HG02852 (cell line): ENCODE results near the gene LYSMD3.
A peak's percentile ranks its signal among the peaks of the same experiment; 100 is the strongest.

Experiments used
- ATAC-seq: cut with Tn5 transposase; IDR thresholded peaks from one replicate; pipeline ENCODE4 v1.9.1; 2021; ENCODE audit warnings: mild to moderate bottlenecking, moderate library complexity; ENCODE audit not compliant: unreplicated experiment

Gene LYSMD3

DNA sequence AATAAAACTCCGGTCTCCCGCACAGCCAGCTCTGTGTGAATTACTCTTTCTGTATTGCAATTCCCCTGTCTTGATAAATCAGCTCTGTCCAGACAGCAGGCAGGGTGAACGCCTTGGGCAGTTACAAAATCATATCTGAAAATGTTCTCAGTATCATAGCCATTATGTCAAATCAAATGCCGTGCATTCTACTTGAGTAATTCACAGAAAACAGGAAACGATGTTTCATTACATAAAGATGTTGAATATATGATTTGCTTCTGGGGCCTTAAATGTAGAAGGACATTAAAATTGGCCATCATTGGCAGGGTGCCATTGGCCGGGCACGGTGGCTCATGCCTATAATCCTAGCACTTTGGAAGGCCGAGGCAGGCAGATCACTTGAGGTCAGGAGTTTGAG is 46.2 kb downstream of the LYSMD3 start:
- no peak for ATAC-seq

DNA sequence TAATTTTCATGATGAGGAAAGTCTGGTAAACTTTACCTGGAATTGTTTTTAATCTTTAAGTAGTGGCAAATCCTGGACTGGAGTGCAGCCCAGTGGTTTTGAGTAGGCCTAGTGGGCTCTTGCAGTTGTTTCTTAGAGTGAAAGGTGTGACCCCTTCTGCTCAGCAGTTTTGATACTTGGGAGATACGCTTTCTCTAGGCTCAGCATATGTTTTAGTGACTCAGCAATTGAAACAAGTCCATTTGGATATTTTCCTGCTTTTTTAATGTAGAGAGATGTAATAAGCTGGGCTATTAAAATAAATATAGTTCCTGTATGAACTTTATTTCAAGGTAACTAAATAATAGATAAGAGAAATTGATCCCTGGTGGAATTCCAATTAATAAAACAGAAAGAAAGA is 48.7 kb downstream of the LYSMD3 start:
- ATAC-seq = no peak

DNA sequence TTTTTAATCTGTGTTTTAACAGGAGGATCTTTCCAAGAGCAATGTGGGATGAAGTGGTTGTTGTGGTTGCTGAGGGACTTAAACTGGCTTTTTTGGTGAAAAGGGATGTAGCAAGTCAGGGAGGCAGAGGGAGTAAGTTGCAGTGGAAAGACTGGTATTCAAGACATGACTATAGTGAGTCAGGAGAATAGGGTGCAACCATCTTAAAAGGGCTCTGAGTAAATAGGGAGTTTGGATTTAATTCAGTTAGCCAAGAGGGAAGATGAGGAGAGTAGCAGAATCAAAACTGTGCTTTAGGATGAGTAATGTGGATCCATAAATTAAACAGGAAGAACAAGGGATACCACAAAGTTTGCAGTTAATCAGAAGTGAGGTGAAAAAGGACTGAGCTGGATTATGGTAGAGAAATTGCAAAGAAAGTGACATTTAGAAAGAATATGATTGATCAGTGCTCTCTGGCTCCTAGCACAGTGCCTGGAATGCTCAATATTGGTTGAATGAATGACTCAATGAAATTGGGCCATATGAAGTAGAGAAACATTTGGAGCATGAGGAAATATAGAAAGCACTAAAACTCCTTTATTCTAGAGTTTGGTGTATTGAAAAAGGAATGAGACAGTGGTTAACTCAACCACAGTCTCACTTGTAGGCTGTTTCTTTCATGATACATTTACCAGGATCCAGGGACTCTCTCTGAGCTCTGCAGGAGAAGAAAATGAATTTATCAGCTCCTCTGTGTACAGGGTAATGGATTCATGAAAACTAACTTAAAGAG is 49.6 kb downstream of the LYSMD3 start:
- no peak for ATAC-seq

DNA sequence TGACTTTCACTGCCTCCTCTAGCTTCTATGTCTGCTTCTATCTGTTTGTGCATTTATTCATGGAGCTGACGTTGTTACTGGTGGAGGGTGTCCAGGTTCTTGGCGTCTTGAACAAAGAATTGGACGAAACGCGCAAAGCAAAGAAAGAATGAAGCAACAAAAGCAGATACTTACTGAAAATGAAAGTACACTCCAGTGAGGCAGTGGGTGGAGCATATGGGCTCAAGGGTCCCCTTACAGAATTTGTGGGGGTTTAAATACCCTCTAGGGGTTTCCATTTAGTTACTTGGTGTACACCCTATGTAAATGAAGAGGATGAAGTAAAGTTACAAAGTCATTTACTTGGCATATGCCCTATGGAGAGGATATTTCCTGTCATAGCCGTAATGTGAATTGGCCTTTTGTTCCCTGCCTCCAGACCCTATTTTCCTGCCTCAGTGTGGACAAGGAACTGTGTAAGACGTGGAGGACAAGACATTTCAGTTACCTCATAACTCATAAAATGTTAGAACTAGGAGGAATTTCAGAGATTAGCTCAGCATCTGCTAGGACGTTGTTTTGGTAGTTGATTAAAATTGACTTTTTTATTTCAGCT is 51.7 kb downstream of the LYSMD3 start:
- no peak for ATAC-seq

DNA sequence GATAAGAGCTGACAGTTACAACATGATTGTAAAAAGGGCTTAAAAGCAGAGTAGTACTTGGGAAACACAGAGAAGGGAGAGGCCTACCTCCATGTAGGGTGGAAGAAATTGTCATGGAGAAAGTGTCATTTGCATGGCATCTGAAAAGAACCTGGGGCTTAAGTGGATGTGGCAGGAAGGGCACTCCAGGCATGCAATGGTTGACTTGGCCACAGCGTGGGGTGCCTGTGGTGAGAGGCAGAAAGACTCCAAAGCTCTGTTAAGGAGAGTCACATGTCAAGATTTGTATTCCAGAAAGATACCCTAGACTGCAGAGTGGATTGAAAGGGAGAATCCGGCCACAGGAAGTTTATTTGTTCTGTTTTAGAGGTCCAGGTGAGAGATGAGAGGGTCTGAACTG is 52.3 kb downstream of the LYSMD3 start:
- no peak for ATAC-seq

DNA sequence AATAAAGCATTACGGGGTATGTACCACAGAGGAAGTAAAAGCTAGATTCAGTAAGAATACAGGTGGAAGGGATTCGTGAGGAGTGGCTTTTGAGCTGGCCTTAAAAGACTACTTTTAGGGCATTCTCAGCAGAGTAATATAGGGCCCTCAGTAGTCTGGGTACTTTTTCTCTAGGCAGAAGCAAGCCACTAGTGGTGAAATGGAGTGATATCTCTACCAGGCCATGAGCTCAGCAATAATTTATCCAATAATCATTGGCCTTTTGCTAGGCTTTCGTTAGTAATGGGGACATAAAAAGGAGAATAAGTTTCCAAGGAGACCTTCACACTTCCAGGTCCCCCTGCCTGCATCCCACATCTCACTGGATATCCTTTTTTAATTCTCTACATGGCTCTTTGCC is 53.0 kb downstream of the LYSMD3 start:
- ATAC-seq = no peak

DNA sequence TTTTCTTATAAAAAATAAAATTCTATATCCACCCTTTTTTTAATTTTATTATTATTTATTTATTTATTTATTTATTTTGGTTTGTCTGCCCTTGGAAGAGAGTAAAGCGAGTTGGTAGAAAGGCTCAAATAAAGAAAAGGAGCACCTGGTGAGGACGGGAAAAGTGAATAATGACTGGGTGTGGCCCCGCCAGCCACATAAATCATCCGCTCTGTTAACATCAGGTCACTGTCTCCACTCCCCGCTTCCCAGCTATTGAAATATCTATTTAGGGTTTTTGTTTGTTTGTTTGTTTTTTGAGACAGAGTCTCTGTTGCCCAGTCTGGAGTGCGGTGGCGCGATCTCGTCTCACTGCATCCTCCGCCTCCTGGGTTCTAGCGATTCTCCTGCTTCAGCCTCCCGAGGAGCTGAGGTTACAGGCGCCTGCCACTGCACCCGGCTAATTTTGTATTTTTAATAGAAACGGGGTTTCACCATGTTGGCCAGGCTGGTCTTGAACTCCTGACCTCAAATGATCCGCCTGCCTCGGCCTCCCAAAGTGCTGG is 53.9 kb downstream of the LYSMD3 start:
- no peak for ATAC-seq

DNA sequence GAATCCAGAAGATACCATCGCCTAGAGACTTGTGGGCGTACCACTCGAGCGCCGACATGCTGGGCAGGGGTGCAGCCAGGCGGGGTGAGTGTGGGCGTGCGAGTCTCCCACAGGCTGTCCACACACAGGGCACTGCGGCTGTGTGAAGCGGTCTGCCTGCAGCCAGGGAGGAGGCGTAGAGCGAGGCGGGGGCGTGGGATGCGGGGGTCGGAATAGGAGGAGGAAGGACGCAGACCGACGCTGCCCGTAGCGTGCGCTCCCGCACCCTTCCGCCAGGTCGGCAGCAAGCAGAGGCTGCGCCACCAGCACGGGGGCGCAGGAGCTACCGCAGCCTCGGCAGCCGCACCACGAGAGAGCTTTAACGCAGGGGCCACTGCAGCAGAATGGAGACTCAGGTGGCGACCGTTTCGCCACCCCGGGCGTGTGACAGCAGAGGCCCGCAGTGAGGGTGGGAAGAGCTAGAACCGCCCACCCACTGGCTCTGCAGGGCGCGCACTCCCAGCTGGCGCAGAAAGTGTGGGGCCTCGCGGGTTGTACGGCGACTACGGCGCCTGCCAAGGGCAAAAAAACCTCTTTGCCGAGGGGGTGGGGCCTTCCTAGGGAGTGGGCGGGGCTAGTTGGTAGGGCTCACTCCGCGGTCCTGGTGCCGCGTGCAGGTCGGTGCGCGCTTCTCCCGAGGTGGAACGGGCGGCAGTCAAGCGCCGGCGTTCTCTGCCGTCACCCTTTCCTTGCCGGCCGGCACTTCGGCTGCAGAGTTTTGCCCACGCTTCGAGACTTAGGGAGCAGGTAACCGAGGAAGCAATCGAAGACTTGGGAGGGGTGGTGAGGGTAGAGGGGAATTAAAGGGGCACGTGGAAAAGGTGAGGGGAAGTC is 54.9 kb downstream of the LYSMD3 start, which contains the start of the genes MBLAC2 and POLR3G:
Gene MBLAC2, minus strand, starts transcription at position 537 of the 873 bp plus-strand sequence. Its CDS starts 479 bp downstream, at position 58.
Gene POLR3G, plus strand, starts transcription at position 630 of the 873 bp plus-strand sequence. CDS start 10,704 bp downstream, outside the sequence.
- peak; percentile 84 for ATAC-seq

DNA sequence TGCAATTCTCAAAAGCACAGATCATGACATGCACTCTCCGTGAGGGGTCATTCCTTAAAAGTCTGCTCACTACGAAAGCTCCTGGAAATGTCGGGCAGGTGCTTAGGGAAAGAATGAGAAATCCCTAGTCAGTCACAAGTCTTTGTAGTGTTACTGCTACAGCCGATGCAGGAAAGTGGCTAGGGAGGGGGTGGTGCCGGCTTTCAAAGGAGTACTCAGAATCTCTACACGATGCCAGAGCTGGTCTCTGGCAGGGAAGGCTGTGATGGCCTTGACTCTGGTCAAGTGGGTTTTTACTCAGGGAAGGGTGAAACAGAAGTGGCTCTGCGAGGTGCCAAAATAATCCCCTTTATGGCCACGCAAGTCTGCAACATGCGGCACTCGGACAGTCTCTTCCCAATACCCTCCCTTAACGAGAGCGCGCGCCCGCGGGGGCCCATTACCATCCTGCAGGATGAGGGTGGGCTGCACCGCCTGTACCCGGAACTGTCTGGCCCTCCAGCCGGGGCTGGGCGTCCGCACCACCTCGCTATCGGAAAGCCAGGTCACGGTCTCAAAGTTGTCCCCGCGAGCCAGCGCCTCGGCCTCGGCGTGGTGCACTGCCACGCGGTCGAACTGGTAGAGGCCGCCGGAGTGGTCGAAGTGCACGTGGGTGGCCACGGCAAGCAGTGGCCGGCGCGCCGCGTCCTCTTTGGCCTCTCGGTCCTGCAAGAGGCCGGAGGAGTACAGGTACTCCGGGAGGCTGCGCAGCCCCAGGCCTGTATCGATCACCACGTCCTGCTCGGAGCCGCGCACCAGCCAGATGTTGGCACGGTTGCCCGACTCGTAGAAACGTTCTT is 55.8 kb downstream of the LYSMD3 start:
- peak; percentile 18 for ATAC-seq

DNA sequence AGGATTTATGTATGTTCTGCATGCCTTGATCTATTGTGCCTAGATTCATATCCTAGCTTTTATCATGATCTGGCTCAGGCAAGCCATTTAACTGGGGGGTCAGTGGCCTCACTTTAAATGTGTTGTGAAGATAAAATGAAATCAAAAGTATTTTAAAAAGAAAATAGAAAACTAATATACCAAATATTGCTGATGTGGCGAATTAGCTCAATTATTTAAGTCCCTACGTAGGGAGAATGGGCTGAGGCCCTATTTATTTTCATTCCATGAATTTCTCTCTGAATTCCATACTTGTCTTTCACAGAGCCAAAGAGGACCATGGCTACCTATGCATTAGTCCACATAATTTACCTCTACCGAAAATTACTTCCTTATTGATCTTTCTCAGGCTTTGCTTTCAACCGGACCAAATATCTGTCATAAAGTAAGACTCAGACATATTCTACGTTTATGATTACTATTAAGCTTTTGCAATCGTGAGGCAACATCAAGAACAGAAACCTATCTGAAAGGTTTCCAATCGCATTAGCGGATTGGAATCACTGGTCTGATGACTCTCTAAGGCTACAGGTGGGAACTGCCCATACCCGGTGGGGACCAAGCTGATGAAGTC is 56.5 kb downstream of the LYSMD3 start:
- peak; percentile 5 for ATAC-seq
